Panc1 (cell line): ENCODE results near the gene SEMA6A. TPM values are rescaled to one million over a fixed set of nuclear protein-coding genes. Genes with fewer than 3 reads are reported as not detected.

Experiments
- ATAC-seq: fragments of 200-7000 bp; cut with Tn5 transposase; 2 replicates; pipeline ENCODE4 v1.9.1; 2020; ENCODE audit warnings: mild to moderate bottlenecking, moderate library complexity
- BruUV-seq: library from RNA; stranded (reverse); fragments of 400-500 nt; replicated peaks from 2 replicates; lab custom pipeline; 2021; lab: Mats Ljungman, UMichigan
- CTCF ChIA-PET: fragments of 300-600 bp; sonication (Branson Sonifier 250); formaldehyde crosslinking; loops from one replicate; lab custom pipeline; 2022; ENCODE audit warnings: antibody characterized with exemption; lab: Charles Lee
- POLR2A ChIA-PET: fragments of 300-600 bp; sonication (Branson Sonifier 250); formaldehyde crosslinking; loops from one replicate; lab custom pipeline; 2022; ENCODE audit warnings: antibody characterized with exemption; lab: Charles Lee
- DNase-seq: peaks from one replicate; pipeline ENCODE4 v3.0.0-alpha.2; 2010; ENCODE audit warnings: low read depth, low spot score
- H3K27ac ChIP-seq: 2 replicates; pipeline ENCODE4 v1.5.1; 2011; ENCODE audit warnings: mild to moderate bottlenecking, low read length, inconsistent platforms
- H3K27me3 ChIP-seq: fragments of 200-500 bp; sonication (Bioruptor generic); 2 replicates; pipeline ENCODE4 v1.6.0; 2014; ENCODE audit warnings: low read length, inconsistent platforms; ENCODE audit not compliant: control insufficient read depth, insufficient read depth
- H3K36me3 ChIP-seq: fragments of 200-500 bp; sonication (Bioruptor generic); 2 replicates; pipeline ENCODE4 v1.5.1; 2014; ENCODE audit warnings: inconsistent platforms, mild to moderate bottlenecking, low read length, moderate library complexity; ENCODE audit not compliant: control insufficient read depth, insufficient read depth
- H3K4me1 ChIP-seq: 2 replicates; pipeline ENCODE4 v1.5.1; 2011; ENCODE audit warnings: inconsistent platforms, mild to moderate bottlenecking, low read length, moderate library complexity; ENCODE audit not compliant: control insufficient read depth, insufficient read depth
- H3K4me3 ChIP-seq, 2 experiments: 2 replicates each; pipeline ENCODE4 v1.5.1; 2011 to 2012; ENCODE audit warnings: low read depth in 2 of 2, low read length in 2 of 2, mild to moderate bottlenecking in 2 of 2, inconsistent platforms in 1 of 2, moderate library complexity in 1 of 2
- H3K9me3 ChIP-seq: fragments of 200-500 bp; sonication (Bioruptor generic); 2 replicates; pipeline ENCODE4 v1.5.1; 2014; ENCODE audit warnings: low read depth, mild to moderate bottlenecking, inconsistent platforms, low read length, moderate library complexity; ENCODE audit not compliant: control insufficient read depth, insufficient read depth
- POLR2AphosphoS5 ChIP-seq: IDR thresholded peaks from 2 replicates; pipeline ENCODE4 v1.6.1; 2012; ENCODE audit warnings: mild to moderate bottlenecking, low read depth, low read length, moderate library complexity
- SIN3A ChIP-seq: IDR thresholded peaks from 2 replicates; pipeline ENCODE4 v1.6.1; 2012; ENCODE audit warnings: low read depth, mild to moderate bottlenecking, low read length, moderate library complexity, borderline replicate concordance; ENCODE audit not compliant: insufficient read depth
- TCF7L2 ChIP-seq: IDR thresholded peaks from 2 replicates; pipeline ENCODE4 v1.6.1; 2011; ENCODE audit warnings: mild to moderate bottlenecking, low read depth, low read length, inconsistent platforms
- in situ Hi-C: cut with HindIII; loops from 2 replicates; pipeline ENCODE4 v1.10.0; 2016; ENCODE audit warnings: low sequenced_read_pairs, low pct_unique_long_range_greater_than_20kb
- intact Hi-C: fragments of 100-400 bp; cut with micrococcal nuclease; formaldehyde crosslinking; loops from one replicate; pipeline ENCODE4 v1.10.0; 2022; ENCODE audit not compliant: unreplicated experiment
- total RNA-seq: library from RNA; stranded (reverse); gene quantifications from one replicate; pipeline ENCODE4 v1.2.1, GENCODE V29; 2021; ENCODE audit not compliant: unreplicated experiment
- TF ChIP-seq, protein P1 (sequence below): fragments of 450-650 bp; IDR thresholded peaks from 2 replicates; pipeline ENCODE4 v1.5.1; 2017; ENCODE audit warnings: mild to moderate bottlenecking
- TF ChIP-seq, protein P2 (sequence below), 2 experiments: IDR thresholded peaks; 2 replicates each; pipeline ENCODE4 v1.6.1; 2011 to 2012; ENCODE audit warnings: low read depth in 2 of 2, control low read depth in 1 of 2, low read length in 1 of 2, mild to moderate bottlenecking in 1 of 2, moderate library complexity in 1 of 2; ENCODE audit not compliant: insufficient read depth in 1 of 2

Gene SEMA6A
- total RNA-seq, 1 experiment from 2014 or later: 0.54 TPM

DNA sequence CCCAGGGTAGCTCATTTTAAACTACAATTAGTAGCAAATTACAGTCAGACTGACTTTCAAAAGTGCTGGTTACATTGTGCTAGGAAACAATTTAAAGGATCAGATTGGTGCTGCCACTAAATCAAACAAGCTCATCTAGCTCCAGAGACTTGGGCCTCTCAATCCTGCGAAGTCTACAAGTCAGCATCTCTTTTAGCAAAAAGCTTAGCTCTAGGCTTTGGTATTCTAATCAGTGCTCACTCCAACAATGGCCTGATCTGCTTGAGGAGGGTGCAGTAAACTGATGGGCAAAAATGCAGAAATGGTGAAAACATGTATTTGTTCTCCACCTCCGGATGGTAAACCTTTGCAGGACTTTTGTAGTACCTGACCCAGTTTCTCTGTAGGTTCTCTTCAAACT, 47.0 kb upstream of the SEMA6A start:
- no TSS peak for BruUV-seq
- TF ChIP-seq POLR2AphosphoS5 (no peak), SIN3A (no peak), TCF7L2 (no peak)
- TF ChIP-seq, protein P1, sequence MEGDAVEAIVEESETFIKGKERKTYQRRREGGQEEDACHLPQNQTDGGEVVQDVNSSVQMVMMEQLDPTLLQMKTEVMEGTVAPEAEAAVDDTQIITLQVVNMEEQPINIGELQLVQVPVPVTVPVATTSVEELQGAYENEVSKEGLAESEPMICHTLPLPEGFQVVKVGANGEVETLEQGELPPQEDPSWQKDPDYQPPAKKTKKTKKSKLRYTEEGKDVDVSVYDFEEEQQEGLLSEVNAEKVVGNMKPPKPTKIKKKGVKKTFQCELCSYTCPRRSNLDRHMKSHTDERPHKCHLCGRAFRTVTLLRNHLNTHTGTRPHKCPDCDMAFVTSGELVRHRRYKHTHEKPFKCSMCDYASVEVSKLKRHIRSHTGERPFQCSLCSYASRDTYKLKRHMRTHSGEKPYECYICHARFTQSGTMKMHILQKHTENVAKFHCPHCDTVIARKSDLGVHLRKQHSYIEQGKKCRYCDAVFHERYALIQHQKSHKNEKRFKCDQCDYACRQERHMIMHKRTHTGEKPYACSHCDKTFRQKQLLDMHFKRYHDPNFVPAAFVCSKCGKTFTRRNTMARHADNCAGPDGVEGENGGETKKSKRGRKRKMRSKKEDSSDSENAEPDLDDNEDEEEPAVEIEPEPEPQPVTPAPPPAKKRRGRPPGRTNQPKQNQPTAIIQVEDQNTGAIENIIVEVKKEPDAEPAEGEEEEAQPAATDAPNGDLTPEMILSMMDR: no peak
- TF ChIP-seq, protein P2, sequence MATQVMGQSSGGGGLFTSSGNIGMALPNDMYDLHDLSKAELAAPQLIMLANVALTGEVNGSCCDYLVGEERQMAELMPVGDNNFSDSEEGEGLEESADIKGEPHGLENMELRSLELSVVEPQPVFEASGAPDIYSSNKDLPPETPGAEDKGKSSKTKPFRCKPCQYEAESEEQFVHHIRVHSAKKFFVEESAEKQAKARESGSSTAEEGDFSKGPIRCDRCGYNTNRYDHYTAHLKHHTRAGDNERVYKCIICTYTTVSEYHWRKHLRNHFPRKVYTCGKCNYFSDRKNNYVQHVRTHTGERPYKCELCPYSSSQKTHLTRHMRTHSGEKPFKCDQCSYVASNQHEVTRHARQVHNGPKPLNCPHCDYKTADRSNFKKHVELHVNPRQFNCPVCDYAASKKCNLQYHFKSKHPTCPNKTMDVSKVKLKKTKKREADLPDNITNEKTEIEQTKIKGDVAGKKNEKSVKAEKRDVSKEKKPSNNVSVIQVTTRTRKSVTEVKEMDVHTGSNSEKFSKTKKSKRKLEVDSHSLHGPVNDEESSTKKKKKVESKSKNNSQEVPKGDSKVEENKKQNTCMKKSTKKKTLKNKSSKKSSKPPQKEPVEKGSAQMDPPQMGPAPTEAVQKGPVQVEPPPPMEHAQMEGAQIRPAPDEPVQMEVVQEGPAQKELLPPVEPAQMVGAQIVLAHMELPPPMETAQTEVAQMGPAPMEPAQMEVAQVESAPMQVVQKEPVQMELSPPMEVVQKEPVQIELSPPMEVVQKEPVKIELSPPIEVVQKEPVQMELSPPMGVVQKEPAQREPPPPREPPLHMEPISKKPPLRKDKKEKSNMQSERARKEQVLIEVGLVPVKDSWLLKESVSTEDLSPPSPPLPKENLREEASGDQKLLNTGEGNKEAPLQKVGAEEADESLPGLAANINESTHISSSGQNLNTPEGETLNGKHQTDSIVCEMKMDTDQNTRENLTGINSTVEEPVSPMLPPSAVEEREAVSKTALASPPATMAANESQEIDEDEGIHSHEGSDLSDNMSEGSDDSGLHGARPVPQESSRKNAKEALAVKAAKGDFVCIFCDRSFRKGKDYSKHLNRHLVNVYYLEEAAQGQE (IDR thresholded peaks at IDR 0.05; ENCODE audit: insufficient read depth in 1 of 2, low read depth in 2 of 2, low read length in 1 of 2): no peak
- intact Hi-C loops: no loop called here
- DNase-seq (no peak), ATAC-seq (no peak)
- CTCF ChIA-PET: no interaction called here
- no peaks in the 10 kb centered on the region for H3K27me3 ChIP-seq
- in situ Hi-C loops: no loop called here
- H3K27ac ChIP-seq: no peak overlapping the region
- no peaks in the 10 kb centered on the region for H3K9me3 ChIP-seq
- H3K4me3 ChIP-seq: no peak overlapping the region
- no peaks in the 10 kb centered on the region for H3K36me3 ChIP-seq
- POLR2A ChIA-PET: no interaction called here
- no peaks in the 10 kb centered on the region for H3K4me1 ChIP-seq

DNA sequence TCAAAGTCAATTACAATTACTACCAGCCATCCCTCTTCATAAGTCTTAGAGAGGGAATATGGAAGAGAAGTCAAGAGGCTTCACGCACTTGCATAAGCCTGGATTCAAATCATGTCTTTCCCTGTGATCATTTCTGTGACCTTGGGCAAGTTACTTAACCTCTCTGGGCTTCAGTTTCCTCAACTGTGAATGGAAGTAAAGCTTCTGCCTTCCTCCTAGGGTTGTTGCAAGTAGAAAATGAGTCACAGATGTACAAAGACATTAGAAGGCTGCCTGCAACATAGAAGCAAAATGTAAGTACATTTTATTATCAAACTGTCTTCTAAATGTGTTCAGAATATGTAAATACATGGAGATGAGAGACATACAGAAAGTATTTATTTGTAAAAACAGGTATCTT, 42.3 kb upstream of the SEMA6A start:
- Histone ChIP-seq H3K9me3 (no peaks in the 10 kb centered on the region), H3K4me1 (no peaks in the 10 kb centered on the region), H3K4me3 (no peak overlapping the region), H3K27ac (no peak overlapping the region), H3K27me3 (no peaks in the 10 kb centered on the region), H3K36me3 (no peaks in the 10 kb centered on the region)
- no peak for ATAC-seq
- ChIA-PET CTCF (no interaction called here), POLR2A (no interaction called here)
- no TSS peak for BruUV-seq
- intact Hi-C loops: no loop called here
- DNase-seq: no peak
- no peak for TF ChIP-seq POLR2AphosphoS5
- TF ChIP-seq SIN3A: no peak
- TF ChIP-seq TCF7L2: no peak
- TF ChIP-seq, protein P2 (IDR thresholded peaks at IDR 0.05; ENCODE audit: insufficient read depth in 1 of 2, low read depth in 2 of 2, low read length in 1 of 2): no peak
- TF ChIP-seq, protein P1: no peak
- in situ Hi-C loops: no loop called here
